Measurements from ENCODE around the gene INPP5A.

Gene INPP5A

GRCh38 chr10:132616170-132616995 is 78.8 kb downstream of the INPP5A start:
- peak; percentile 21 for DNase-seq

GRCh38 chr10:132616996-132617736 is 79.6 kb downstream of the INPP5A start:
- no peak for DNase-seq

GRCh38 chr10:132617737-132618052 is 80.1 kb downstream of the INPP5A start:
- DNase-seq, result no peak

GRCh38 chr10:132618158-132618919 is 80.8 kb downstream of the INPP5A start:
- DNase-seq, result no peak

GRCh38 chr10:132619927-132620326 is 82.3 kb downstream of the INPP5A start:
- no peak for DNase-seq

- DNase-seq, result no peak
These were observed 86.7 kb downstream of the INPP5A start for GRCh38 chr10:132624061-132624846.

- no peak for DNase-seq
These were observed 87.4 kb downstream of the INPP5A start for GRCh38 chr10:132624847-132625471.

GRCh38 chr10:132626019-132626760 is 88.6 kb downstream of the INPP5A start:
- DNase-seq, result no peak

- DNase-seq, result no peak
These were observed 89.4 kb downstream of the INPP5A start for GRCh38 chr10:132626761-132627665.

- DNase-seq, result peak; percentile 39
These were observed 90.3 kb downstream of the INPP5A start for GRCh38 chr10:132627666-132628531.

- peak; percentile 42 for DNase-seq
These were observed 91.6 kb downstream of the INPP5A start for GRCh38 chr10:132628966-132629900.

- no peak for DNase-seq
These were observed 92.6 kb downstream of the INPP5A start for GRCh38 chr10:132630156-132630555.

GRCh38 chr10:132630666-132631337 is 93.2 kb downstream of the INPP5A start:
- DNase-seq, result peak; percentile 53

GRCh38 chr10:132631338-132631735 is 93.8 kb downstream of the INPP5A start:
- no peak for DNase-seq

- no peak for DNase-seq
These were observed 94.5 kb downstream of the INPP5A start for GRCh38 chr10:132632091-132632561.

- DNase-seq, result no peak
These were observed 95.5 kb downstream of the INPP5A start for GRCh38 chr10:132632851-132633684.
